AG04449 (cell line): ENCODE measurements around the gene RHBDL1.
A peak's percentile ranks its signal among the peaks of the same experiment; 100 is the strongest.

Experiments
- CTCF ChIA-PET: fragments of 350-600 bp; formaldehyde crosslinking; extraction: SDS; loops from one replicate; lab custom pipeline; 2021; ENCODE audit warnings: antibody characterized with exemption; lab: Yijun Ruan, JAX
- POLR2A ChIA-PET: fragments of 400-600, 350-600 bp; formaldehyde crosslinking; extraction: SDS; loops from one replicate; lab custom pipeline; 2020; ENCODE audit warnings: antibody characterized with exemption, inconsistent platforms; lab: Yijun Ruan, JAX
- DNase-seq: peaks from one replicate; pipeline ENCODE4 v3.0.0-alpha.2; 2010; ENCODE audit warnings: low read depth, low spot score
- H3K4me3 ChIP-seq: 2 replicates; pipeline ENCODE4 v1.5.1; 2011; ENCODE audit warnings: low read depth, mild to moderate bottlenecking, control low read depth, low read length
- CTCF ChIP-seq: IDR thresholded peaks from one replicate; pipeline ENCODE4 v1.5.1; 2011; ENCODE audit warnings: mild to moderate bottlenecking, moderate library complexity, low read length, control low read depth, inconsistent platforms; ENCODE audit not compliant: insufficient read depth; ENCODE audit errors: missing control alignments

RHBDL1 gene

GRCh38 chr16:659618-660017 is 15.9 kb upstream of the RHBDL1 start:
- DNase-seq, result no peak
- POLR2A ChIA-PET, result no interaction called here
- CTCF ChIA-PET, result interaction anchor here (0.8 to 2.2 kb wide), 8 partner anchors 8 to 82 kb away, joined by 3 to 11 read pairs (median 3); partner anchors contain the start of gene WDR90
- H3K4me3 ChIP-seq, result no peak overlapping the region
- TF ChIP-seq CTCF, result no peak

GRCh38 chr16:660132-660458 is 15.4 kb upstream of the RHBDL1 start:
- ChIA-PET CTCF (interaction anchor here (1.0 to 2.2 kb wide), 6 partner anchors 10 to 83 kb away, joined by 3 to 11 read pairs (median 4); partner anchors contain the start of gene WDR90), POLR2A (no interaction called here)
- TF ChIP-seq CTCF, result no peak
- no peak overlapping the region for H3K4me3 ChIP-seq
- DNase-seq, result no peak

GRCh38 chr16:660459-661183 is 14.8 kb upstream of the RHBDL1 start:
- DNase-seq, result no peak
- ChIA-PET CTCF (interaction anchor here (1.0 to 2.2 kb wide), 10 partner anchors 10 to 134 kb away, joined by 3 to 11 read pairs (median 4); partner anchors contain the start of gene WDR90), POLR2A (no interaction called here)
- TF ChIP-seq CTCF, result peak; percentile 66
- no peak overlapping the region for H3K4me3 ChIP-seq

- TF ChIP-seq CTCF, result no peak
- ChIA-PET CTCF (interaction anchor here (1.0 to 1.8 kb wide), 5 partner anchors 10 to 135 kb away, joined by 3 to 9 read pairs (median 3); partner anchors contain the start of gene WDR90), POLR2A (no interaction called here)
- DNase-seq, result no peak
- H3K4me3 ChIP-seq, result no peak overlapping the region
Measured at GRCh38 chr16:661184-661821, 14.2 kb upstream of the RHBDL1 start.

GRCh38 chr16:662095-662494 is 13.4 kb upstream of the RHBDL1 start:
- no peak for TF ChIP-seq CTCF
- no peak for DNase-seq

GRCh38 chr16:662597-662996 is 12.9 kb upstream of the RHBDL1 start:
- ChIA-PET CTCF (interaction anchor here (1.6 kb wide), 1 partner anchor 9 kb away, joined by 4 read pairs; no protein-coding TSS in a partner anchor), POLR2A (no interaction called here)
- H3K4me3 ChIP-seq, result no peak overlapping the region
- no peak for TF ChIP-seq CTCF
- no peak for DNase-seq

More at GRCh38 chr16:662095-662494, 13.4 kb upstream of the RHBDL1 start:
- POLR2A ChIA-PET, result no interaction called here
- no peak overlapping the region for H3K4me3 ChIP-seq
- CTCF ChIA-PET, result interaction anchor here (1.0 to 1.8 kb wide), 5 partner anchors 9 to 135 kb away, joined by 3 to 9 read pairs (median 3); partner anchors contain the start of gene WDR90
